PC-3 (cell line): ENCODE measurements around the gene CKB. TPM values are rescaled to one million over a fixed set of nuclear protein-coding genes. Genes with fewer than 3 reads are reported as not detected.

ENCODE experiments used
- ATAC-seq: fragments of 200-7000 bp; cut with Tn5 transposase; 2 replicates; pipeline ENCODE4 v1.9.1; 2020; ENCODE audit warnings: mild to moderate bottlenecking, moderate library complexity
- BruUV-seq: library from RNA; stranded (reverse); fragments of 400-500 nt; replicated peaks from 2 replicates; lab custom pipeline; 2021; lab: Mats Ljungman, UMichigan
- CTCF ChIA-PET: fragments of 300-600 bp; sonication (Branson Sonifier 250); formaldehyde crosslinking; loops from one replicate; lab custom pipeline; 2022; ENCODE audit warnings: antibody characterized with exemption; lab: Charles Lee
- POLR2A ChIA-PET: fragments of 300-600 bp; sonication (Branson Sonifier 250); formaldehyde crosslinking; loops from one replicate; lab custom pipeline; 2022; ENCODE audit warnings: antibody characterized with exemption; ENCODE audit not compliant: unreplicated experiment; lab: Charles Lee
- DNase-seq: peaks from one replicate; pipeline ENCODE4 v3.0.0-alpha.2; 2015
- H2AFZ ChIP-seq: fragments of 300-600 bp; sonication (generic); 2 replicates; pipeline ENCODE4 v1.6.0; 2016; ENCODE audit warnings: antibody characterized with exemption, low read length
- H3F3A ChIP-seq: fragments of 300-600 bp; sonication (generic); one replicate; pipeline ENCODE4 v1.6.0; 2017; ENCODE audit warnings: antibody characterized with exemption, low read length, control low read depth, mild to moderate bottlenecking; ENCODE audit not compliant: unreplicated experiment
- H3K27ac ChIP-seq: fragments of 300-600 bp; sonication (generic); 2 replicates; pipeline ENCODE4 v1.5.1; 2016; ENCODE audit warnings: mild to moderate bottlenecking, low read length
- H3K27me3 ChIP-seq: fragments of 300-600 bp; sonication (generic); 2 replicates; pipeline ENCODE4 v1.6.1; 2016; ENCODE audit warnings: low read length, mixed read lengths
- H3K36me3 ChIP-seq: fragments of 300-600 bp; sonication (generic); 2 replicates; pipeline ENCODE4 v1.6.1; 2016; ENCODE audit warnings: low read depth, mixed run types, low read length, mixed read lengths
- H3K4me1 ChIP-seq: fragments of 300-600 bp; sonication (generic); 2 replicates; pipeline ENCODE4 v1.5.1; 2016; ENCODE audit warnings: low read length; ENCODE audit not compliant: insufficient read depth
- H3K4me2 ChIP-seq: fragments of 300-600 bp; sonication (generic); 2 replicates; pipeline ENCODE4 v1.6.0; 2016; ENCODE audit warnings: low read length
- H3K4me3 ChIP-seq: fragments of 300-600 bp; sonication (generic); 2 replicates; pipeline ENCODE4 v1.5.1; 2016; ENCODE audit warnings: mild to moderate bottlenecking, low read length, mixed read lengths
- H3K79me2 ChIP-seq: fragments of 300-600 bp; sonication (generic); 2 replicates; pipeline ENCODE4 v1.6.1; 2017; ENCODE audit warnings: low read length, mixed read lengths
- H3K9ac ChIP-seq: fragments of 300-600 bp; sonication (generic); 2 replicates; pipeline ENCODE4 v1.6.0; 2016; ENCODE audit warnings: mild to moderate bottlenecking, low read length
- H3K9me2 ChIP-seq: fragments of 300-600 bp; sonication (generic); replicated peaks from 2 replicates; pipeline ENCODE4 v1.6.1; 2016; ENCODE audit warnings: mixed run types, low read length, mixed read lengths
- H3K9me3 ChIP-seq: fragments of 300-600 bp; sonication (generic); 2 replicates; pipeline ENCODE4 v1.6.1; 2016; ENCODE audit warnings: low read length, mixed read lengths
- H4K20me1 ChIP-seq: fragments of 300-600 bp; sonication (generic); 2 replicates; pipeline ENCODE4 v1.6.1; 2016; ENCODE audit warnings: low read length, mixed read lengths
- EZH2 ChIP-seq: fragments of 300-600 bp; sonication (generic); IDR thresholded peaks from one replicate; pipeline ENCODE4 v1.6.1; 2017; ENCODE audit warnings: antibody characterized with exemption, mild to moderate bottlenecking, low read length; ENCODE audit not compliant: unreplicated experiment
- EZH2phosphoT487 ChIP-seq: fragments of 300-600 bp; sonication (generic); IDR thresholded peaks from 2 replicates; pipeline ENCODE4 v1.6.1; 2018; ENCODE audit warnings: mild to moderate bottlenecking, antibody characterized with exemption, low read length, borderline replicate concordance
- intact Hi-C: fragments of 100-400 bp; cut with micrococcal nuclease; formaldehyde crosslinking; loops from 2 replicates; pipeline ENCODE4 v1.9.0; 2023
- total RNA-seq: library from RNA; depleted of rRNA; stranded (reverse); fragments of >200 nt; gene quantifications from 2 replicates; pipeline ENCODE4 v1.2.3, GENCODE V29; 2014
- TF ChIP-seq, protein P1 (sequence below): fragments of 300-600 bp; sonication (generic); conservative IDR thresholded peaks from 2 replicates; pipeline ENCODE4 v1.5.1; 2017; ENCODE audit warnings: antibody characterized with exemption, low read depth, mild to moderate bottlenecking, low read length

Gene CKB
- total RNA-seq, 1 experiment from 2014 or later: 299 TPM

- H3F3A ChIP-seq: no peaks in the 10 kb centered on the region
- ATAC-seq (no peak), DNase-seq (no peak)
- no peaks in the 10 kb centered on the region for H3K4me1 ChIP-seq
- H3K27ac ChIP-seq: no peak overlapping the region
- no peak overlapping the region for H3K9ac ChIP-seq
- no peak overlapping the region for H2AFZ ChIP-seq
- no TSS peak for BruUV-seq
- no peaks in the 10 kb centered on the region for H3K9me3 ChIP-seq
- no peak for TF ChIP-seq EZH2
- TF ChIP-seq, protein P1, sequence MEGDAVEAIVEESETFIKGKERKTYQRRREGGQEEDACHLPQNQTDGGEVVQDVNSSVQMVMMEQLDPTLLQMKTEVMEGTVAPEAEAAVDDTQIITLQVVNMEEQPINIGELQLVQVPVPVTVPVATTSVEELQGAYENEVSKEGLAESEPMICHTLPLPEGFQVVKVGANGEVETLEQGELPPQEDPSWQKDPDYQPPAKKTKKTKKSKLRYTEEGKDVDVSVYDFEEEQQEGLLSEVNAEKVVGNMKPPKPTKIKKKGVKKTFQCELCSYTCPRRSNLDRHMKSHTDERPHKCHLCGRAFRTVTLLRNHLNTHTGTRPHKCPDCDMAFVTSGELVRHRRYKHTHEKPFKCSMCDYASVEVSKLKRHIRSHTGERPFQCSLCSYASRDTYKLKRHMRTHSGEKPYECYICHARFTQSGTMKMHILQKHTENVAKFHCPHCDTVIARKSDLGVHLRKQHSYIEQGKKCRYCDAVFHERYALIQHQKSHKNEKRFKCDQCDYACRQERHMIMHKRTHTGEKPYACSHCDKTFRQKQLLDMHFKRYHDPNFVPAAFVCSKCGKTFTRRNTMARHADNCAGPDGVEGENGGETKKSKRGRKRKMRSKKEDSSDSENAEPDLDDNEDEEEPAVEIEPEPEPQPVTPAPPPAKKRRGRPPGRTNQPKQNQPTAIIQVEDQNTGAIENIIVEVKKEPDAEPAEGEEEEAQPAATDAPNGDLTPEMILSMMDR: no peak
- no peak for TF ChIP-seq EZH2phosphoT487
- H3K36me3 ChIP-seq: peaks cover 40% of the 10 kb centered on the region
- H4K20me1 ChIP-seq: no peaks in the 10 kb centered on the region
- intact Hi-C loops: no loop called here
- POLR2A ChIA-PET: no interaction called here
- no peaks in the 10 kb centered on the region for H3K9me2 ChIP-seq
- H3K4me3 ChIP-seq: no peak overlapping the region
- no peaks in the 10 kb centered on the region for H3K79me2 ChIP-seq
- CTCF ChIA-PET: no interaction called here
- no peak overlapping the region for H3K4me2 ChIP-seq
- H3K27me3 ChIP-seq: no peaks in the 10 kb centered on the region
Observed at GRCh38 chr14:103476631-103477030, 46.0 kb downstream of the CKB start.

GRCh38 chr14:103476065-103476464 lies 46.6 kb downstream of the CKB start:
- TF ChIP-seq EZH2 (no peak), EZH2phosphoT487 (no peak)
- TF ChIP-seq, protein P1: no peak
- Histone ChIP-seq H3K27me3 (no peaks in the 10 kb centered on the region), H3F3A (no peaks in the 10 kb centered on the region), H4K20me1 (no peaks in the 10 kb centered on the region), H3K4me1 (no peaks in the 10 kb centered on the region), H3K9me2 (no peaks in the 10 kb centered on the region), H3K36me3 (peaks cover 41% of the 10 kb centered on the region), H2AFZ (no peak overlapping the region), H3K27ac (no peak overlapping the region), H3K4me3 (no peak overlapping the region), H3K79me2 (no peaks in the 10 kb centered on the region), H3K4me2 (no peak overlapping the region), H3K9me3 (no peaks in the 10 kb centered on the region), H3K9ac (no peak overlapping the region)
- no TSS peak for BruUV-seq
- CTCF ChIA-PET: no interaction called here
- POLR2A ChIA-PET: no interaction called here
- no peak for ATAC-seq
- intact Hi-C loops: no loop called here
- DNase-seq: no peak

- Histone ChIP-seq H3K9me2 (no peaks in the 10 kb centered on the region), H4K20me1 (no peaks in the 10 kb centered on the region), H3K4me2 (no peak overlapping the region), H3K9ac (no peak overlapping the region), H3K4me1 (0 out of 2 replicates have a peak, but pooled peaks cover 5% of the 10 kb centered on the region), H3K79me2 (no peaks in the 10 kb centered on the region), H2AFZ (no peak overlapping the region), H3K27me3 (no peaks in the 10 kb centered on the region), H3K27ac (no peak overlapping the region), H3F3A (no peaks in the 10 kb centered on the region), H3K36me3 (peaks cover 41% of the 10 kb centered on the region), H3K9me3 (no peaks in the 10 kb centered on the region), H3K4me3 (no peak overlapping the region)
- BruUV-seq: no TSS peak
- DNase-seq (no peak), ATAC-seq (no peak)
- POLR2A ChIA-PET: no interaction called here
- intact Hi-C loops: no loop called here
- CTCF ChIA-PET: no interaction called here
- TF ChIP-seq, protein P1: no peak
- TF ChIP-seq EZH2phosphoT487 (no peak), EZH2 (no peak)
Observed at GRCh38 chr14:103474893-103475292, 47.7 kb downstream of the CKB start.
